SK-N-SH (cell line): ENCODE data around the gene RHOJ. TPM values are rescaled to one million over a fixed set of nuclear protein-coding genes. Genes with fewer than 3 reads are reported as not detected.

Source experiments
- CTCF ChIA-PET: fragments of 300-600, 350-600 bp; formaldehyde crosslinking; extraction: SDS; loops from one replicate; lab custom pipeline; 2021; lab: Yijun Ruan, JAX
- POLR2A ChIA-PET: fragments of 350-600 bp; sonication (Branson Sonifier 250); formaldehyde crosslinking; extraction: SDS; loops from one replicate; lab custom pipeline; 2020; ENCODE audit warnings: antibody characterized with exemption, inconsistent platforms; lab: Yijun Ruan, JAX
- DNase-seq: peaks from one replicate; pipeline ENCODE4 v3.0.0; 2012
- H2AFZ ChIP-seq: fragments of 200-600 bp; sonication (generic); 2 replicates; pipeline ENCODE4 v1.8.1; 2016; ENCODE audit warnings: antibody characterized with exemption, mild to moderate bottlenecking, low read depth
- H3F3A ChIP-seq: fragments of 200-600 bp; sonication (generic); replicated peaks from 2 replicates; pipeline ENCODE3; 2016; ENCODE audit warnings: antibody characterized with exemption, mild to moderate bottlenecking; ENCODE audit not compliant: insufficient read depth
- H3K27ac ChIP-seq, 2 experiments: fragments of 200-500 bp in 1 of 2; fragments of 200-600 bp in 1 of 2; sonication (Bioruptor generic) in 1 of 2; sonication (generic), shearing (Covaris generic) in 1 of 2; 2 replicates each; pipeline versions ENCODE4 v1.5.1 to v1.6.1; 2014 to 2016; ENCODE audit warnings: low read depth in 2 of 2, inconsistent platforms in 1 of 2, low read length in 1 of 2, mild to moderate bottlenecking in 1 of 2, mixed read lengths in 1 of 2
- H3K27me3 ChIP-seq: fragments of 200-600 bp; sonication (generic), shearing (Covaris generic); 2 replicates; pipeline ENCODE4 v1.6.1; 2016; ENCODE audit warnings: mixed run types; ENCODE audit not compliant: insufficient read depth
- H3K36me3 ChIP-seq, 2 experiments: fragments of 200-500 bp in 1 of 2; fragments of 200-600 bp in 1 of 2; sonication (Bioruptor generic) in 1 of 2; sonication (generic) in 1 of 2; replicated peaks in 1 of 2; 2 replicates each; pipeline versions ENCODE3 to v1.5.1; 2014 to 2016; ENCODE audit warnings: low read length in 1 of 2, mild to moderate bottlenecking in 1 of 2; ENCODE audit not compliant: insufficient read depth in 2 of 2, control insufficient read depth in 1 of 2
- H3K4me1 ChIP-seq, 2 experiments: fragments of 200-500 bp in 1 of 2; fragments of 200-600 bp in 1 of 2; sonication (Bioruptor generic) in 1 of 2; sonication (generic), shearing (Covaris generic) in 1 of 2; 2 replicates each; pipeline versions ENCODE4 v1.5.1 to v1.6.1; 2014 to 2016; ENCODE audit warnings: low read depth in 1 of 2, low read length in 1 of 2, mixed run types in 1 of 2; ENCODE audit not compliant: insufficient read depth in 2 of 2, control insufficient read depth in 1 of 2
- H3K4me2 ChIP-seq: fragments of 200-600 bp; sonication (generic), shearing (Covaris generic); 2 replicates; pipeline ENCODE4 v1.6.1; 2017; ENCODE audit warnings: mixed run types
- H3K4me3 ChIP-seq, 2 experiments: fragments of 200-500 bp in 1 of 2; fragments of 200-600 bp in 1 of 2; sonication (Bioruptor generic) in 1 of 2; sonication (generic), shearing (Covaris generic) in 1 of 2; 2 replicates each; pipeline versions ENCODE4 v1.5.1 to v1.8.1; 2014 to 2016; ENCODE audit warnings: low read depth in 2 of 2, inconsistent platforms in 1 of 2, low read length in 1 of 2, mild to moderate bottlenecking in 1 of 2, mixed read lengths in 1 of 2, moderate library complexity in 1 of 2
- H3K79me2 ChIP-seq: fragments of 200-600 bp; sonication (generic); 2 replicates; pipeline ENCODE4 v1.8.1; 2017; ENCODE audit warnings: mild to moderate bottlenecking; ENCODE audit not compliant: insufficient read depth
- H3K9ac ChIP-seq: fragments of 200-600 bp; sonication (generic); 2 replicates; pipeline ENCODE4 v1.6.1; 2017; ENCODE audit warnings: mixed run types
- H3K9me2 ChIP-seq: fragments of 200-600 bp; sonication (generic); 2 replicates; pipeline ENCODE4 v1.6.1; 2017; ENCODE audit warnings: mixed run types
- H3K9me3 ChIP-seq: fragments of 200-600 bp; sonication (generic); 2 replicates; pipeline ENCODE4 v1.6.1; 2017; ENCODE audit warnings: mixed run types, mild to moderate bottlenecking, moderate library complexity
- H4K20me1 ChIP-seq: fragments of 200-600 bp; sonication (generic); 2 replicates; pipeline ENCODE4 v1.6.1; 2017; ENCODE audit warnings: mild to moderate bottlenecking, mixed run types; ENCODE audit not compliant: insufficient read depth
- CTCF ChIP-seq: fragments of 200-600 bp; sonication (generic); IDR thresholded peaks from 2 replicates; pipeline ENCODE4 v1.6.1; 2017; ENCODE audit warnings: antibody characterized with exemption, mild to moderate bottlenecking, moderate library complexity
- FOSL2 ChIP-seq: IDR thresholded peaks from 2 replicates; pipeline ENCODE4 v1.4.0; 2012; ENCODE audit warnings: low read depth, mild to moderate bottlenecking, moderate library complexity, borderline replicate concordance
- GABPA ChIP-seq: IDR thresholded peaks from 2 replicates; pipeline ENCODE4 v1.4.0; 2012; ENCODE audit warnings: low read depth, mild to moderate bottlenecking
- POLR2AphosphoS5 ChIP-seq: IDR thresholded peaks from 2 replicates; pipeline ENCODE4 v1.6.1; 2012; ENCODE audit warnings: low read depth, low read length
- RAD21 ChIP-seq: IDR thresholded peaks from 2 replicates; pipeline ENCODE4 v1.6.1; 2012; ENCODE audit warnings: mild to moderate bottlenecking, low read length
- TAF1 ChIP-seq: IDR thresholded peaks from 2 replicates; pipeline ENCODE4 v1.6.1; 2012; ENCODE audit warnings: low read depth, mild to moderate bottlenecking, low read length, moderate library complexity, borderline replicate concordance
- USF1 ChIP-seq: IDR thresholded peaks from 2 replicates; pipeline ENCODE4 v1.4.0; 2012; ENCODE audit warnings: low read depth, borderline replicate concordance
- USF2 ChIP-seq: fragments of 150-350 bp; IDR thresholded peaks from 2 replicates; pipeline ENCODE4 v1.6.1; 2017; ENCODE audit warnings: antibody characterized with exemption, low read length, low read depth, borderline replicate concordance
- WGBS: methylation state at CpG from one replicate; pipeline ENCODE4 v1.1.6; 2017; ENCODE audit warnings: low lambda C conversion rate; 5-methylcytosine and 5-hydroxymethylcytosine counted together
- polyA plus RNA-seq, 3 experiments: library from polyadenylated mRNA; depleted of rRNA; stranded (reverse); fragments of >200 nt; gene quantifications; 2 replicates each; pipeline ENCODE4 v1.2.3, GENCODE V29; 2012
- TF ChIP-seq, protein P1 (sequence below): IDR thresholded peaks from 2 replicates; pipeline ENCODE4; 2012

Gene RHOJ
- polyA plus RNA-seq, 1 of the 3 experiments (the other 2 are of a cell fraction): 12.1 TPM

- TF ChIP-seq CTCF (no peak), GABPA (no peak), FOSL2 (no peak), USF1 (no peak)
- TF ChIP-seq, protein P1, sequence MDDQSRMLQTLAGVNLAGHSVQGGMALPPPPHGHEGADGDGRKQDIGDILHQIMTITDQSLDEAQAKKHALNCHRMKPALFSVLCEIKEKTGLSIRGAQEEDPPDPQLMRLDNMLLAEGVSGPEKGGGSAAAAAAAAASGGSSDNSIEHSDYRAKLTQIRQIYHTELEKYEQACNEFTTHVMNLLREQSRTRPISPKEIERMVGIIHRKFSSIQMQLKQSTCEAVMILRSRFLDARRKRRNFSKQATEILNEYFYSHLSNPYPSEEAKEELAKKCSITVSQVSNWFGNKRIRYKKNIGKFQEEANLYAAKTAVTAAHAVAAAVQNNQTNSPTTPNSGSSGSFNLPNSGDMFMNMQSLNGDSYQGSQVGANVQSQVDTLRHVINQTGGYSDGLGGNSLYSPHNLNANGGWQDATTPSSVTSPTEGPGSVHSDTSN: no peak
Observed at GRCh38 chr14:63286071-63286470, 81.8 kb downstream of the RHOJ start (continued).

GRCh38 chr14:63287666-63288483, 83.6 kb downstream of the RHOJ start:
- POLR2A ChIA-PET: no interaction called here
- no peak for TF ChIP-seq TAF1
- no peak for TF ChIP-seq USF1
- no peak for TF ChIP-seq RAD21

DNA sequence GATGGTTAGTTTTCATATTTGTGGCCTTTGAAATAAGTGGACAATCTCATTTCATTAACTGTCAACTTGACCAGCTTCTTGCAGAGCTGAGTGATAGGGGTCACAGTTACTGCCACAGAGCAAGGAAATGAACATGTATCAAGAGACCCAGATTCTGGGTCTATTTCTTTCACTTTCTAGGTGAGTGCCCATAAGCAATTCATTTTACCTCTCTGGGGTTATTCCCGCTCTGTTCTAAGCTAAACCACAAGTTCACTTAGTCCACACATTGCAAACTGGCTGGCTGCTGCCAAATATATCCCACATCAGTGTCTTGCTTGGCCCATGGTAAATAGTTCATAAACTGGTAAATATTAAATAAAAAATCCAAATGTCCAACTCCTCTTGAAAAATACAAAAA, 84.6 kb downstream of the RHOJ start:
- H3K4me1 ChIP-seq: no peaks in the 10 kb centered on the region; a peak in 2 of 4 replicates
- DNase-seq: no peak
- no peak overlapping the region for H3K27ac ChIP-seq
- H3K9ac ChIP-seq: no peak overlapping the region
- H4K20me1 ChIP-seq: no peaks in the 10 kb centered on the region
- peaks cover 0 to 17% of the 10 kb centered on the region in 2 experiments for H3K36me3 ChIP-seq
- H2AFZ ChIP-seq: no peak overlapping the region
- ChIA-PET POLR2A (no interaction called here), CTCF (interaction anchor here (0.9 to 1.3 kb wide), 2 partner anchors 11 to 1126 kb away, joined by 4 to 5 read pairs; no protein-coding TSS in a partner anchor)
- WGBS: 57% methylated on average over 1 of the region's 1 CpG
- H3K79me2 ChIP-seq: no peaks in the 10 kb centered on the region
- no peaks in the 10 kb centered on the region for H3K27me3 ChIP-seq
- H3K9me2 ChIP-seq: no peaks in the 10 kb centered on the region
- H3F3A ChIP-seq: no peaks in the 10 kb centered on the region
- H3K4me3 ChIP-seq: no peak overlapping the region
- H3K4me2 ChIP-seq: no peak overlapping the region
- TF ChIP-seq USF2: no peak
- no peak for TF ChIP-seq POLR2AphosphoS5
- no peaks in the 10 kb centered on the region for H3K9me3 ChIP-seq

More at GRCh38 chr14:63287666-63288483, 83.6 kb downstream of the RHOJ start:
- H4K20me1 ChIP-seq: no peaks in the 10 kb centered on the region
- peaks cover 0 to 17% of the 10 kb centered on the region in 2 experiments for H3K36me3 ChIP-seq
- H3F3A ChIP-seq: no peaks in the 10 kb centered on the region
- H2AFZ ChIP-seq: no peak overlapping the region
- no peak overlapping the region for H3K4me3 ChIP-seq
- H3K27me3 ChIP-seq: no peaks in the 10 kb centered on the region
- no peak overlapping the region for H3K4me2 ChIP-seq
- H3K4me1 ChIP-seq: no peaks in the 10 kb centered on the region; a peak in 2 of 4 replicates
- no peaks in the 10 kb centered on the region for H3K9me2 ChIP-seq
- no peak overlapping the region for H3K9ac ChIP-seq
- WGBS: 46% methylated on average over 6 of the region's 6 CpGs
- CTCF ChIA-PET: interaction anchor here (0.9 to 1.2 kb wide), 3 partner anchors 10 to 12 kb away, joined by 4 to 6 read pairs (median 5); no protein-coding TSS in a partner anchor
- H3K27ac ChIP-seq: no peak overlapping the region
- no peaks in the 10 kb centered on the region for H3K9me3 ChIP-seq
- no peaks in the 10 kb centered on the region for H3K79me2 ChIP-seq
- no peak for DNase-seq
